Trophoblast cell (in vitro differentiated cells and primary cell): ENCODE data around the gene SLC35A4.

ENCODE experiments used
- DNase-seq, 2 donors: peaks; one replicate each; pipeline ENCODE4 v3.0.0-alpha.2; 2016
- H2AFZ ChIP-seq: 2 replicates; pipeline ENCODE4 v1.6.1; 2013; ENCODE audit warnings: low read length, moderate library complexity, mild to moderate bottlenecking; ENCODE audit not compliant: insufficient read depth, poor library complexity
- H2AK5ac ChIP-seq: 2 replicates; pipeline ENCODE4 v1.6.1; 2013; ENCODE audit warnings: mild to moderate bottlenecking, low read length
- H2BK120ac ChIP-seq: 2 replicates; pipeline ENCODE4 v1.6.1; 2013; ENCODE audit warnings: low read length, mild to moderate bottlenecking, moderate library complexity; ENCODE audit not compliant: insufficient read depth, poor library complexity
- H2BK12ac ChIP-seq: 2 replicates; pipeline ENCODE4 v1.6.1; 2013; ENCODE audit warnings: mild to moderate bottlenecking, low read length, moderate library complexity
- H2BK5ac ChIP-seq: 2 replicates; pipeline ENCODE4 v1.6.1; 2013; ENCODE audit warnings: low read length, low read depth, moderate library complexity, mild to moderate bottlenecking; ENCODE audit not compliant: poor library complexity
- H3K14ac ChIP-seq: 2 replicates; pipeline ENCODE4 v1.6.1; 2013; ENCODE audit warnings: mild to moderate bottlenecking, low read length
- H3K18ac ChIP-seq: 2 replicates; pipeline ENCODE4 v1.6.1; 2013; ENCODE audit warnings: mild to moderate bottlenecking, low read length
- H3K23ac ChIP-seq: 2 replicates; pipeline ENCODE4 v1.6.1; 2013; ENCODE audit warnings: low read length
- H3K27ac ChIP-seq: 2 replicates; pipeline ENCODE4 v1.5.1; 2013; ENCODE audit warnings: low read depth, mild to moderate bottlenecking, inconsistent platforms, low read length, moderate library complexity
- H3K27me3 ChIP-seq: 2 replicates; pipeline ENCODE4 v1.6.1; 2013; ENCODE audit warnings: inconsistent platforms, mild to moderate bottlenecking, low read length, moderate library complexity; ENCODE audit not compliant: insufficient read depth
- H3K36me3 ChIP-seq, 2 experiments: 1 replicate in 1 of 2; 2 replicates in 1 of 2; pipeline ENCODE4 v1.6.1; 2013; ENCODE audit warnings: low read length in 2 of 2, mild to moderate bottlenecking in 2 of 2, moderate library complexity in 1 of 2; ENCODE audit not compliant: insufficient read depth in 2 of 2, control insufficient read depth in 1 of 2
- H3K4ac ChIP-seq: 2 replicates; pipeline ENCODE4 v1.6.1; 2013; ENCODE audit warnings: low read depth, mild to moderate bottlenecking, low read length, moderate library complexity
- H3K4me1 ChIP-seq, 2 experiments: 1 replicate in 1 of 2; 2 replicates in 1 of 2; pipeline ENCODE4 v1.6.1; 2013; ENCODE audit warnings: low read length in 2 of 2, mild to moderate bottlenecking in 2 of 2, moderate library complexity in 1 of 2; ENCODE audit not compliant: insufficient read depth in 2 of 2, control insufficient read depth in 1 of 2
- H3K4me2 ChIP-seq: 2 replicates; pipeline ENCODE4 v1.6.1; 2013; ENCODE audit warnings: inconsistent platforms, mild to moderate bottlenecking, low read length, moderate library complexity
- H3K4me3 ChIP-seq: 2 replicates; pipeline ENCODE4 v1.5.1; 2013; ENCODE audit warnings: mild to moderate bottlenecking, low read depth, low read length, inconsistent platforms
- H3K79me1 ChIP-seq: one replicate; pipeline ENCODE4 v1.6.1; 2013; ENCODE audit warnings: low read length
- H3K79me2 ChIP-seq: 2 replicates; pipeline ENCODE4 v1.6.1; 2013; ENCODE audit warnings: low read length, mild to moderate bottlenecking; ENCODE audit not compliant: control insufficient read depth, insufficient read depth, poor library complexity
- H3K9ac ChIP-seq: 2 replicates; pipeline ENCODE4 v1.6.1; 2013; ENCODE audit warnings: mild to moderate bottlenecking, low read length
- H3K9me3 ChIP-seq: 2 replicates; pipeline ENCODE4 v1.6.1; 2013; ENCODE audit warnings: low read depth, mild to moderate bottlenecking, control low read depth, inconsistent platforms, low read length; ENCODE audit not compliant: insufficient read depth
- H4K12ac ChIP-seq: 2 replicates; pipeline ENCODE4 v1.6.1; 2013; ENCODE audit warnings: low read depth, mild to moderate bottlenecking, low read length, moderate library complexity
- H4K8ac ChIP-seq: 2 replicates; pipeline ENCODE4 v1.6.1; 2013; ENCODE audit warnings: low read depth, mild to moderate bottlenecking, low read length, moderate library complexity
- H4K91ac ChIP-seq: one replicate; pipeline ENCODE4 v1.6.1; 2013; ENCODE audit warnings: low read depth, mild to moderate bottlenecking, low read length, moderate library complexity
- WGBS: extraction: QIAGEN DNeasy Blood & Tissue Kit; methylation state at CpG from one replicate; pipeline ENCODE4 v1.1.7; 2013; ENCODE audit warnings: missing lambda C conversion rate; ENCODE audit not compliant: insufficient read length, insufficient coverage; ENCODE audit errors: extremely low coverage; 5-methylcytosine and 5-hydroxymethylcytosine counted together

The SLC35A4 gene

DNA sequence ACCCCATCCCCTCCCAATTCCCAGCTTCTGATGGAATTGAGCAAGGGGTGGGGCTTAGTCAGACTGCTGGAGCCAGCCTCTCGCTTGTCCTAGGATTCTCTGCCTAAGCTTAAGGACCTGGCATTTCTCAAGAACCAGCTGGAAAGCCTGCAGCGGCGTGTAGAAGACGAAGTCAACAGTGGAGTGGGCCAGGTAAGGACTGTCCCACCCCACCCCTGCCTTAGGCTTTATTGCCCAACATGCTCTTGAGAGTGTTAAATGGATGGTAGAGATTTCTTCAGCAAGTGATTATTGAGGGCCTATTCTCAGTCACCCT, 1.1 kb downstream of the SLC35A4 start:
- Histone ChIP-seq H3K79me1 (peaks cover 11% of the 10 kb centered on the region), H3K4me3 (no peak overlapping the region), H3K9ac (no peak overlapping the region), H2BK120ac (no peak overlapping the region), H3K4me2 (peak overlapping the region; percentile 85), H3K14ac (no peak overlapping the region), H3K27me3 (no peaks in the 10 kb centered on the region), H3K4me1 (peaks cover 7 to 28% of the 10 kb centered on the region in 2 experiments), H3K18ac (no peak overlapping the region), H2BK5ac (no peak overlapping the region), H2AFZ (no peak overlapping the region), H4K91ac (no peak overlapping the region), H4K8ac (no peak overlapping the region), H2AK5ac (no peak overlapping the region), H3K36me3 (peaks cover 25 to 27% of the 10 kb centered on the region in 2 experiments), H3K23ac (no peak overlapping the region), H3K4ac (no peak overlapping the region), H2BK12ac (no peak overlapping the region), H3K27ac (no peak overlapping the region), H4K12ac (no peak overlapping the region), H3K9me3 (no peaks in the 10 kb centered on the region), H3K79me2 (peaks cover 10% of the 10 kb centered on the region)
- WGBS: no CpG with 5 or more reads among the region's 4 CpGs
- DNase-seq: peak in 1 of 2 donors; percentile 33

DNA sequence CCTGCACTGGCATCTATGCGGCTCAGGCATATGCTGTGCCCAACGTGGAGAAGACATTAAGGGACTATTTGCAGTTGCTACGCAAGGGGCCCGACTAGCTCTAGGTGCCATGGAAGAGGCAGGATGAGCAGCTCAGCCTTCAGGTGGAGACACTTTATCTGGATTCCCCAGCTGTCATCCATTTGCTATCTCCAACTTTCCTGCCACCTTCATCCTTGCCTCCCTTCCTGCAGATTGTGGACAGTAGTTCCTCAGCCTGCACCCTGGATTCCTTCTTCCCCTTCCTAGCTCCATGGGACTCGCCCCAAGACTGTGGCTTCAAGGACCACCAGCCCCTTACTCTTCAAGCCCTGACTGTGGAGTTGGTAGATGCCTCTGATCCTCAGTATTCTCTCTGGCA, 2.0 kb downstream of the SLC35A4 start:
- Histone ChIP-seq H3K79me1 (peaks cover 11% of the 10 kb centered on the region), H2AK5ac (no peak overlapping the region), H3K4ac (no peak overlapping the region), H3K23ac (no peak overlapping the region), H3K14ac (no peak overlapping the region), H3K27me3 (no peaks in the 10 kb centered on the region), H4K12ac (no peak overlapping the region), H2BK5ac (no peak overlapping the region), H2BK12ac (no peak overlapping the region), H3K4me3 (no peak overlapping the region), H3K9me3 (no peaks in the 10 kb centered on the region), H3K79me2 (peaks cover 10% of the 10 kb centered on the region), H3K36me3 (peaks cover 23 to 25% of the 10 kb centered on the region in 2 experiments), H3K18ac (no peak overlapping the region), H2BK120ac (no peak overlapping the region), H3K9ac (no peak overlapping the region), H3K4me2 (no peak overlapping the region), H3K27ac (no peak overlapping the region), H2AFZ (no peak overlapping the region), H4K8ac (no peak overlapping the region), H4K91ac (no peak overlapping the region), H3K4me1 (peaks cover 7 to 28% of the 10 kb centered on the region in 2 experiments)
- WGBS: no CpG with 5 or more reads among the region's 5 CpGs
- no peak for DNase-seq

DNA sequence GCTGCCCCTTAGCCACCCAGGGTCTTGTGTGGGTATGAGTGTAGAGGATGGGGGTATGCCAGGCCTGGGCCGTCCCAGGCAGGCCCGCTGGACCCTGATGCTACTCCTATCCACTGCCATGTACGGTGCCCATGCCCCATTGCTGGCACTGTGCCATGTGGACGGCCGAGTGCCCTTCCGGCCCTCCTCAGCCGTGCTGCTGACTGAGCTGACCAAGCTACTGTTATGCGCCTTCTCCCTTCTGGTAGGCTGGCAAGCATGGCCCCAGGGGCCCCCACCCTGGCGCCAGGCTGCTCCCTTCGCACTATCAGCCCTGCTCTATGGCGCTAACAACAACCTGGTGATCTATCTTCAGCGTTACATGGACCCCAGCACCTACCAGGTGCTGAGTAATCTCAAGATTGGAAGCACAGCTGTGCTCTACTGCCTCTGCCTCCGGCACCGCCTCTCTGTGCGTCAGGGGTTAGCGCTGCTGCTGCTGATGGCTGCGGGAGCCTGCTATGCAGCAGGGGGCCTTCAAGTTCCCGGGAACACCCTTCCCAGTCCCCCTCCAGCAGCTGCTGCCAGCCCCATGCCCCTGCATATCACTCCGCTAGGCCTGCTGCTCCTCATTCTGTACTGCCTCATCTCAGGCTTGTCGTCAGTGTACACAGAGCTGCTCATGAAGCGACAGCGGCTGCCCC, 2.6 kb downstream of the SLC35A4 start:
- Histone ChIP-seq H2BK12ac (no peak overlapping the region), H3K4me1 (peaks cover 7 to 28% of the 10 kb centered on the region in 2 experiments), H3K27ac (no peak overlapping the region), H4K12ac (no peak overlapping the region), H3K9me3 (no peaks in the 10 kb centered on the region), H3K9ac (no peak overlapping the region), H3K4ac (no peak overlapping the region), H3K14ac (no peak overlapping the region), H3K36me3 (peaks cover 20 to 25% of the 10 kb centered on the region in 2 experiments), H4K8ac (no peak overlapping the region), H2AK5ac (no peak overlapping the region), H2AFZ (no peak overlapping the region), H3K4me2 (no peak overlapping the region), H3K4me3 (no peak overlapping the region), H3K18ac (no peak overlapping the region), H2BK5ac (no peak overlapping the region), H3K79me1 (peaks cover 11% of the 10 kb centered on the region), H4K91ac (no peak overlapping the region), H2BK120ac (no peak overlapping the region), H3K27me3 (no peaks in the 10 kb centered on the region), H3K79me2 (peaks cover 10% of the 10 kb centered on the region), H3K23ac (no peak overlapping the region)
- WGBS: no CpG with 5 or more reads among the region's 22 CpGs
- DNase-seq: peak in 1 of 2 donors; percentile 21

DNA sequence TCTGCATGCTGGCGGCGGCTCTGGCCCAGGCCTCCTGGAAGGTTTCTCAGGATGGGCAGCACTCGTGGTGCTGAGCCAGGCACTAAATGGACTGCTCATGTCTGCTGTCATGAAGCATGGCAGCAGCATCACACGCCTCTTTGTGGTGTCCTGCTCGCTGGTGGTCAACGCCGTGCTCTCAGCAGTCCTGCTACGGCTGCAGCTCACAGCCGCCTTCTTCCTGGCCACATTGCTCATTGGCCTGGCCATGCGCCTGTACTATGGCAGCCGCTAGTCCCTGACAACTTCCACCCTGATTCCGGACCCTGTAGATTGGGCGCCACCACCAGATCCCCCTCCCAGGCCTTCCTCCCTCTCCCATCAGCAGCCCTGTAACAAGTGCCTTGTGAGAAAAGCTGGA, 3.2 kb downstream of the SLC35A4 start:
- peaks cover 11% of the 10 kb centered on the region for H3K79me1 ChIP-seq
- H3K4me3 ChIP-seq: no peak overlapping the region
- no peaks in the 10 kb centered on the region for H3K9me3 ChIP-seq
- H3K4ac ChIP-seq: no peak overlapping the region
- H3K27ac ChIP-seq: no peak overlapping the region
- no peak overlapping the region for H3K9ac ChIP-seq
- no peaks in the 10 kb centered on the region for H3K27me3 ChIP-seq
- H2BK5ac ChIP-seq: no peak overlapping the region
- no peak overlapping the region for H2AFZ ChIP-seq
- H3K18ac ChIP-seq: no peak overlapping the region
- H2BK12ac ChIP-seq: no peak overlapping the region
- H4K8ac ChIP-seq: no peak overlapping the region
- H4K91ac ChIP-seq: no peak overlapping the region
- H3K79me2 ChIP-seq: peaks cover 10% of the 10 kb centered on the region
- WGBS: no CpG with 5 or more reads among the region's 13 CpGs
- H3K4me1 ChIP-seq: peaks cover 7 to 28% of the 10 kb centered on the region in 2 experiments
- H3K14ac ChIP-seq: no peak overlapping the region
- no peak overlapping the region for H3K23ac ChIP-seq
- no peak for DNase-seq
- no peak overlapping the region for H4K12ac ChIP-seq
- H3K36me3 ChIP-seq: peaks cover 20 to 25% of the 10 kb centered on the region in 2 experiments
- H2AK5ac ChIP-seq: no peak overlapping the region
- no peak overlapping the region for H3K4me2 ChIP-seq
- no peak overlapping the region for H2BK120ac ChIP-seq
